Transverse colon (tissue), 4 donors: ENCODE measurements around the gene ANKRD34A. TPM values are rescaled to one million over a fixed set of nuclear protein-coding genes. Genes with fewer than 3 reads are reported as not detected.

Source experiments
- DNase-seq: peaks from one replicate; pipeline ENCODE4 v3.0.0-alpha.2; 2019
- H3K27ac ChIP-seq, 4 donors: fragments of 200-600 bp; sonication (generic); 2 replicates each; pipeline ENCODE4 v1.5.1; 2016 to 2018; ENCODE audit warnings: inconsistent platforms in 4 of 4
- H3K27me3 ChIP-seq: fragments of 200-600 bp; sonication (generic); 2 replicates; pipeline ENCODE4 v1.5.1; 2017; ENCODE audit warnings: inconsistent platforms
- H3K36me3 ChIP-seq, 4 donors: fragments of 200-600 bp; sonication (generic); 2 replicates each; pipeline ENCODE4 v1.5.1; 2017 to 2019; ENCODE audit warnings: inconsistent platforms in 4 of 4
- H3K4me1 ChIP-seq, 4 donors: fragments of 200-600 bp; sonication (generic); 2 replicates each; pipeline ENCODE4 v1.5.1; 2017 to 2020; ENCODE audit warnings: inconsistent platforms in 4 of 4
- H3K4me3 ChIP-seq, 4 donors: fragments of 200-600 bp; sonication (generic); 1 replicate in 1 of 4; 2 replicates in 3 of 4; pipeline versions ENCODE4 v1.5.1 to v1.6.1; 2017 to 2019; ENCODE audit warnings: inconsistent platforms in 4 of 4
- H3K9me3 ChIP-seq, 2 donors: fragments of 200-600 bp; sonication (generic); 2 replicates each; pipeline ENCODE4 v1.5.1; 2017 to 2019; ENCODE audit warnings: inconsistent platforms in 2 of 2
- EP300 ChIP-seq: sonication (generic); formaldehyde crosslinking; IDR thresholded peaks from one replicate; pipeline ENCODE4 v1.6.1; 2017; ENCODE audit warnings: antibody characterized with exemption, low read depth
- POLR2A ChIP-seq: fragments of 450-650 bp; IDR thresholded peaks from one replicate; pipeline ENCODE4 v1.6.1; 2016; ENCODE audit warnings: antibody characterized with exemption, mild to moderate bottlenecking, moderate library complexity
- POLR2AphosphoS5 ChIP-seq, 3 donors: sonication (generic); formaldehyde crosslinking; IDR thresholded peaks; one replicate each; pipeline ENCODE4 v1.6.1; 2016; ENCODE audit warnings: antibody characterized with exemption in 3 of 3
- WGBS, 2 donors: methylation state at CpG; one replicate each; pipeline ENCODE4 v1.1.5; 2018; ENCODE audit warnings: low coverage in 1 of 2; 5-methylcytosine and 5-hydroxymethylcytosine counted together
- in situ Hi-C, 4 donors: fragments of 200-750 bp; cut with MboI; loops; one replicate each; pipeline versions ENCODE4 v1.15.0 to v1.15.1; 2017; ENCODE audit warnings: low sequenced_read_pairs in 3 of 4, low pct_ligation_motif_present in 1 of 4, low pct_unique_long_range_greater_than_20kb in 1 of 4
- intact Hi-C: fragments of 100-400 bp; cut with DNase I; formaldehyde crosslinking; loops from one replicate; pipeline ENCODE4 v1.15.1; 2023; ENCODE audit warnings: low total_unique reads
- total RNA-seq, 4 donors: library from RNA; depleted of rRNA; stranded (reverse); fragments of >200 nt; gene quantifications; one replicate each; pipeline ENCODE4 v1.1.0, GENCODE V29; 2016
- TF ChIP-seq, protein P1 (sequence below), 5 experiments: fragments of 200-600 bp in 3 of 5; fragments of 450-650 bp in 2 of 5; sonication (generic) in 3 of 5; IDR thresholded peaks; 1 replicate in 2 of 5; 2 replicates in 3 of 5; pipeline ENCODE4 v1.5.1; 2016 to 2017; ENCODE audit warnings: antibody characterized with exemption in 5 of 5, inconsistent platforms in 3 of 5, mild to moderate bottlenecking in 2 of 5, moderate library complexity in 1 of 5

Gene ANKRD34A
- 1 to 10 TPM in 1 of 4 donors, under 1 TPM in 2, not detected in 1; 0.41 to 4.1 (median 0.64) TPM for total RNA-seq

GRCh38 chr1:145964328-145965118 lies at the start of gene ANKRD34A, which contains the start of gene POLR3GL:
ANKRD34A (minus strand) TSS chr1:145964575; CDS start chr1:145961759, 2,816 bp downstream.
POLR3GL (plus strand) TSS chr1:145964690; CDS start chr1:145974866, 10,176 bp downstream.
- H3K9me3 ChIP-seq = peaks cover 0 to 4% of the 10 kb centered on the region in 2 donors
- 1 to 3% methylated on average over 4 to 37 of the region's 37 CpGs for WGBS, 2 donors
- peaks cover 19 to 55% (median 43%) of the 10 kb centered on the region in 4 donors for H3K4me1 ChIP-seq
- H3K27ac ChIP-seq = peak within 1 kb of the TSS; percentile 87 to 95 (median 90)
- no peaks in the 10 kb centered on the region for H3K36me3 ChIP-seq
- DNase-seq = peak; percentile 97
- TF ChIP-seq POLR2AphosphoS5 (IDR thresholded peaks at IDR 0.05) (peak in 2 of 3 donors; percentile 95 to 96), EP300 (no peak), POLR2A (peak; percentile 92)
- peak within 1 kb of the TSS; percentile 39 to 76 (median 50) for H3K4me3 ChIP-seq
- intact Hi-C loops (no loop called here), in situ Hi-C loops (no loop called here)
- H3K27me3 ChIP-seq = peaks cover 29% of the 10 kb centered on the region

DNA sequence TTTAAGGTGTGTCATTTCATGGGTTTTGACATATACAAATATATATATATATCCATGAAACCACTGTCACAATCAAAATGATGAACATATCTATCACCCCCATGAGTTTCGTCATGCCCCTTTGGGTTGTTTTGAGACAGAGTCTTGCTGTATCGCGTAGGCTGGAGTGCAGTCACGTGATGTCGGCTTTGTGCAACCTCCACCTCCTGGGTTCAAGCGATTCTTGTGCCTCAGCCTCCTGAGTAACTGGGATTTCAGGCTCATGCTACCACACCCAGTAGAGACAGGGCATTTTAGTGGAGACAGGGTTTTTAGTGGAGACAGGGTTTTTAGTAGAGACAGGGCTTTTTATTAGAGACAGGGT lies 49.2 kb upstream of the ANKRD34A start:
- H3K27me3 ChIP-seq = peaks cover 6% of the 10 kb centered on the region

GRCh38 chr1:146012703-146013558 lies 48.6 kb upstream of the ANKRD34A start:
- 1 to 8% methylated on average over 4 of the region's 4 CpGs for WGBS, 2 donors
- no peaks in the 10 kb centered on the region for H3K36me3 ChIP-seq
- no peaks in the 10 kb centered on the region for H3K9me3 ChIP-seq
- intact Hi-C loops (loop anchor here (2.0 to 10.0 kb wide), 3 partner anchors 36 to 168 kb away; partner anchors contain the start of genes ANKRD35 and NUDT17), in situ Hi-C loops (loop anchor here in 3 of 4 donors (5.0 to 25.0 kb wide), 2 partner anchors 36 to 126 kb away; partner anchors contain the start of gene ANKRD35 (in 1 of the 3))
- H3K4me1 ChIP-seq = peaks cover 0 to 17% (median 1%) of the 10 kb centered on the region in 4 donors
- DNase-seq = no peak
- no peak for TF ChIP-seq EP300
- TF ChIP-seq POLR2A = no peak
- peak in 2 of 3 donors; percentile 22 to 23 for TF ChIP-seq POLR2AphosphoS5 (IDR thresholded peaks at IDR 0.05)
- TF ChIP-seq, protein P1, sequence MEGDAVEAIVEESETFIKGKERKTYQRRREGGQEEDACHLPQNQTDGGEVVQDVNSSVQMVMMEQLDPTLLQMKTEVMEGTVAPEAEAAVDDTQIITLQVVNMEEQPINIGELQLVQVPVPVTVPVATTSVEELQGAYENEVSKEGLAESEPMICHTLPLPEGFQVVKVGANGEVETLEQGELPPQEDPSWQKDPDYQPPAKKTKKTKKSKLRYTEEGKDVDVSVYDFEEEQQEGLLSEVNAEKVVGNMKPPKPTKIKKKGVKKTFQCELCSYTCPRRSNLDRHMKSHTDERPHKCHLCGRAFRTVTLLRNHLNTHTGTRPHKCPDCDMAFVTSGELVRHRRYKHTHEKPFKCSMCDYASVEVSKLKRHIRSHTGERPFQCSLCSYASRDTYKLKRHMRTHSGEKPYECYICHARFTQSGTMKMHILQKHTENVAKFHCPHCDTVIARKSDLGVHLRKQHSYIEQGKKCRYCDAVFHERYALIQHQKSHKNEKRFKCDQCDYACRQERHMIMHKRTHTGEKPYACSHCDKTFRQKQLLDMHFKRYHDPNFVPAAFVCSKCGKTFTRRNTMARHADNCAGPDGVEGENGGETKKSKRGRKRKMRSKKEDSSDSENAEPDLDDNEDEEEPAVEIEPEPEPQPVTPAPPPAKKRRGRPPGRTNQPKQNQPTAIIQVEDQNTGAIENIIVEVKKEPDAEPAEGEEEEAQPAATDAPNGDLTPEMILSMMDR (IDR thresholded peaks at IDR 0.05) = peak; percentile 63 to 80 (median 73)
- peaks cover 6% of the 10 kb centered on the region for H3K27me3 ChIP-seq
- no peak overlapping the region for H3K4me3 ChIP-seq
- H3K27ac ChIP-seq = no peak overlapping the region

More for the DNA sequence above, 49.2 kb upstream of the ANKRD34A start:
- Histone ChIP-seq H3K4me3 (no peak overlapping the region), H3K36me3 (no peaks in the 10 kb centered on the region), H3K9me3 (no peaks in the 10 kb centered on the region), H3K27ac (no peak overlapping the region), H3K4me1 (peaks cover 0 to 17% (median 0%) of the 10 kb centered on the region in 4 donors)
- in situ Hi-C loops (loop anchor here in 3 of 4 donors (5.0 to 25.0 kb wide), 2 partner anchors 36 to 126 kb away; partner anchors contain the start of gene ANKRD35 (in 1 of the 3)), intact Hi-C loops (loop anchor here (2.0 to 10.0 kb wide), 3 partner anchors 37 to 169 kb away; partner anchors contain the start of genes ANKRD35 and NUDT17)
- TF ChIP-seq EP300 (no peak), POLR2AphosphoS5 (IDR thresholded peaks at IDR 0.05) (no peak), POLR2A (no peak)
- TF ChIP-seq, protein P1 (IDR thresholded peaks at IDR 0.05) = no peak
- DNase-seq = no peak
- 63 to 84% methylated on average over 1 to 6 of the region's 6 CpGs for WGBS, 2 donors

GRCh38 chr1:146010126-146010738 lies 45.9 kb upstream of the ANKRD34A start:
- Histone ChIP-seq H3K27me3 (no peaks in the 10 kb centered on the region), H3K9me3 (no peaks in the 10 kb centered on the region), H3K36me3 (no peaks in the 10 kb centered on the region), H3K4me3 (no peak overlapping the region), H3K4me1 (peaks cover 8 to 41% (median 20%) of the 10 kb centered on the region in 4 donors), H3K27ac (peak overlapping the region in 3 of 4 donors; percentile 12 to 37 (median 27))
- in situ Hi-C loops (loop anchor here in 3 of 4 donors (5.0 to 25.0 kb wide), 2 partner anchors 33 to 123 kb away; partner anchors contain the start of gene ANKRD35 (in 1 of the 3)), intact Hi-C loops (loop anchor here (5.0 to 10.0 kb wide), 2 partner anchors 123 to 165 kb away; partner anchors contain the start of genes ANKRD35 and NUDT17)
- TF ChIP-seq POLR2AphosphoS5 (IDR thresholded peaks at IDR 0.05) = no peak
- TF ChIP-seq POLR2A = no peak
- TF ChIP-seq EP300 = no peak
- TF ChIP-seq, protein P1 (IDR thresholded peaks at IDR 0.05) = no peak
- 87 to 94% methylated on average over 3 to 8 of the region's 8 CpGs for WGBS, 2 donors
- no peak for DNase-seq
